K562 (cell line): ENCODE data around the gene TXN2. TPM values are rescaled to one million over a fixed set of nuclear protein-coding genes. Genes with fewer than 3 reads are reported as not detected.
A peak's percentile ranks its signal among the peaks of the same experiment; 100 is the strongest.

ENCODE experiments used
- CGGBP1 ChIP-seq: fragments of 250-450 bp; sonication (Bioruptor Pico); IDR thresholded peaks from 2 replicates; pipeline ENCODE4 v1.9.0; 2021; ENCODE audit warnings: mild to moderate bottlenecking
- E2F4 ChIP-seq: sonication (generic); formaldehyde crosslinking; IDR thresholded peaks from 2 replicates; pipeline ENCODE4 v1.8.0; 2022; ENCODE audit warnings: mild to moderate bottlenecking, low read depth, missing genetic modification reagents
- FIP1L1 ChIP-seq: fragments of 200-400 bp; formaldehyde crosslinking; IDR thresholded peaks from 2 replicates; pipeline ENCODE4 v1.6.1; 2018; ENCODE audit warnings: mild to moderate bottlenecking, low read depth, low read length; ENCODE audit not compliant: poor library complexity, severe bottlenecking
- FOXA1 ChIP-seq: fragments of 450-650 bp; IDR thresholded peaks from 2 replicates; pipeline ENCODE4 v1.6.1; 2016; ENCODE audit warnings: mild to moderate bottlenecking, borderline replicate concordance
- FOXK1 ChIP-seq: sonication (generic); formaldehyde crosslinking; IDR thresholded peaks from 2 replicates; pipeline ENCODE4 v1.8.0; 2022; ENCODE audit warnings: missing genetic modification reagents, mild to moderate bottlenecking, borderline replicate concordance
- KLF13 ChIP-seq: fragments of 450-650 bp; IDR thresholded peaks from 2 replicates; pipeline ENCODE4 v1.6.1; 2016; ENCODE audit warnings: missing genetic modification characterization, low read depth, mild to moderate bottlenecking, missing compliant biosample characterization, moderate library complexity, borderline replicate concordance
- MED1 ChIP-seq: sonication (generic); formaldehyde crosslinking; IDR thresholded peaks from 2 replicates; pipeline ENCODE4 v1.8.1; 2023; ENCODE audit warnings: missing genetic modification reagents, borderline replicate concordance
- NBN ChIP-seq: fragments of 450-650 bp; IDR thresholded peaks from 2 replicates; pipeline ENCODE4 v1.6.1; 2016; ENCODE audit warnings: low read depth, mild to moderate bottlenecking
- NELFE ChIP-seq: IDR thresholded peaks from 2 replicates; pipeline ENCODE4 v1.6.1; 2011; ENCODE audit warnings: mild to moderate bottlenecking; ENCODE audit not compliant: insufficient read depth, insufficient read length
- NFXL1 ChIP-seq: fragments of 450-650 bp; formaldehyde crosslinking; IDR thresholded peaks from 2 replicates; pipeline ENCODE4 v1.4.0; 2021; ENCODE audit warnings: mild to moderate bottlenecking
- PCBP2 ChIP-seq: fragments of 200-400 bp; formaldehyde crosslinking; IDR thresholded peaks from 2 replicates; pipeline ENCODE4 v1.6.1; 2018; ENCODE audit warnings: low read length, low read depth, mild to moderate bottlenecking, moderate library complexity; ENCODE audit not compliant: poor library complexity, severe bottlenecking
- PTTG1 ChIP-seq: fragments of 450-650 bp; IDR thresholded peaks from 2 replicates; pipeline ENCODE4 v1.6.1; 2016; ENCODE audit warnings: low read depth, mild to moderate bottlenecking, missing genetic modification characterization, missing compliant biosample characterization
- SMAD2 ChIP-seq: fragments of 150-350 bp; IDR thresholded peaks from 2 replicates; pipeline ENCODE4 v1.6.1; 2014; ENCODE audit warnings: low read depth, mild to moderate bottlenecking, low read length
- SP1 ChIP-seq: sonication (generic); formaldehyde crosslinking; IDR thresholded peaks from 2 replicates; pipeline ENCODE4 v1.8.1; 2022; ENCODE audit warnings: mild to moderate bottlenecking, missing genetic modification reagents
- TCF7L2 ChIP-seq: fragments of 150-350 bp; IDR thresholded peaks from 2 replicates; pipeline ENCODE4 v1.6.1; 2016; ENCODE audit warnings: low read depth, mild to moderate bottlenecking, low read length, moderate library complexity
- WHSC1 ChIP-seq: IDR thresholded peaks from one replicate; pipeline ENCODE4 v1.6.1; 2012; ENCODE audit warnings: low read length, control low read depth, inconsistent platforms
- ZNF24 ChIP-seq: fragments of 450-650 bp; IDR thresholded peaks from 2 replicates; pipeline ENCODE4 v1.6.1; 2016
- ZNF316 ChIP-seq: fragments of 450-650 bp; IDR thresholded peaks from 2 replicates; pipeline ENCODE4 v1.6.1; 2016
- ZNF561 ChIP-seq: fragments of 450-650 bp; formaldehyde crosslinking; conservative IDR thresholded peaks from 2 replicates; pipeline ENCODE4 v1.4.0; 2020; ENCODE audit warnings: mild to moderate bottlenecking, moderate library complexity
- ZNF609 ChIP-seq: sonication (generic); formaldehyde crosslinking; IDR thresholded peaks from 2 replicates; pipeline ENCODE4 v1.8.1; 2023; ENCODE audit warnings: missing genetic modification reagents, mild to moderate bottlenecking, borderline replicate concordance
- polyA plus RNA-seq, 8 experiments: library from polyadenylated mRNA; depleted of rRNA in 4 of 8; stranded (reverse) in 5 of 8; unstranded in 3 of 8; fragments of >200 nt; fragmentation: Nextera tagmentation in 2 of 8; fragmentation: Illumina TruSeq in 1 of 8; extraction: Ambion mirVana in 2 of 8; extraction: Trizol in 1 of 8; gene quantifications; 2 replicates each; pipeline versions ENCODE4 v1.2.1 to v1.2.3, GENCODE V29; 2011 to 2014; ENCODE audit warnings: inconsistent platforms in 1 of 8, missing spikeins in 1 of 8
- total RNA-seq, 7 experiments: library from RNA; depleted of rRNA in 6 of 7; stranded (reverse); fragments of >200 nt in 6 of 7; fragmentation: Illumina TruSeq in 2 of 7; extraction: Trizol in 2 of 7; gene quantifications; 2 replicates each; pipeline versions ENCODE4 v1.2.1 to v1.2.3, GENCODE V29; 2011 to 2021; ENCODE audit warnings: low replicate concordance in 1 of 7

TXN2 gene
- total and polyA plus RNA-seq, 9 of the 15 experiments (the other 6 are each of a cell fraction or from before 2014, with no cell fraction given): 48.5 to 399 (median 118) TPM

- TF ChIP-seq ZNF609 (CRISPR knock-in tag) (no peak), CGGBP1 (CRISPR knock-in tag) (no peak), NELFE (no peak), ZNF316 (no peak), PTTG1 (tag) (no peak), NBN (no peak), ZNF24 (no peak), KLF13 (tag) (no peak; the same call in none of the 2 replicates), FOXK1 (0 out of 2 replicates have a peak, but pooled peaks have one; percentile 43), SP1 (CRISPR knock-in tag) (peak; percentile 82), E2F4 (CRISPR knock-in tag) (peak; percentile 27; the same call in 1 of the 2 replicates), NFXL1 (CRISPR knock-in tag) (no peak), WHSC1 (no peak), FOXA1 (no peak), ZNF561 (no peak), TCF7L2 (no peak), PCBP2 (no peak), FIP1L1 (peak; percentile 87), MED1 (CRISPR knock-in tag) (no peak), SMAD2 (no peak)
Measured at GRCh38 chr22:36506637-36507517, 25.4 kb upstream of the TXN2 start, which contains the start of gene FOXRED2 (continued).
